Suprapubic skin (tissue), 4 donors: ENCODE measurements around the gene UBE2QL1. TPM values are rescaled to one million over a fixed set of nuclear protein-coding genes. Genes with fewer than 3 reads are reported as not detected.

Experiments used
- DNase-seq, 2 donors: peaks; one replicate each; pipeline ENCODE4 v3.0.0-alpha.2; 2019; ENCODE audit warnings: low spot score in 2 of 2
- H3K27ac ChIP-seq: fragments of 200-600 bp; sonication (generic); one replicate; pipeline ENCODE4 v1.5.1; 2019
- H3K27me3 ChIP-seq: fragments of 200-600 bp; sonication (generic); one replicate; pipeline ENCODE4 v1.5.1; 2019
- H3K36me3 ChIP-seq: fragments of 200-600 bp; sonication (generic); one replicate; pipeline ENCODE4 v1.5.1; 2019
- H3K4me1 ChIP-seq: fragments of 200-600 bp; sonication (generic); one replicate; pipeline ENCODE4 v1.5.1; 2019
- H3K4me3 ChIP-seq: fragments of 200-600 bp; sonication (generic); one replicate; pipeline ENCODE4 v1.5.1; 2019; ENCODE audit warnings: mild to moderate bottlenecking
- H3K9me3 ChIP-seq: fragments of 200-600 bp; sonication (generic); one replicate; pipeline ENCODE4 v1.5.1; 2019
- EP300 ChIP-seq: sonication (generic); formaldehyde crosslinking; IDR thresholded peaks from one replicate; pipeline ENCODE4 v1.6.1; 2017; ENCODE audit warnings: antibody characterized with exemption
- POLR2A ChIP-seq, 2 donors: fragments of 450-650 bp; IDR thresholded peaks; one replicate each; pipeline ENCODE4 v1.6.1; 2017; ENCODE audit warnings: antibody characterized with exemption in 2 of 2, mild to moderate bottlenecking in 2 of 2, moderate library complexity in 2 of 2
- POLR2AphosphoS5 ChIP-seq, 3 donors: sonication (generic); formaldehyde crosslinking; IDR thresholded peaks; one replicate each; pipeline ENCODE4 v1.6.1; 2017; ENCODE audit warnings: antibody characterized with exemption in 3 of 3
- WGBS: methylation state at CpG from one replicate; pipeline ENCODE4 v1.1.5; 2018; 5-methylcytosine and 5-hydroxymethylcytosine counted together
- total RNA-seq, 4 donors: library from RNA; depleted of rRNA; stranded (reverse); fragments of >200 nt; gene quantifications; one replicate each; pipeline ENCODE4 v1.1.0, GENCODE V29; 2016
- TF ChIP-seq, protein P1 (sequence below), 2 donors: fragments of 200-600 bp in 1 of 2; fragments of 450-650 bp in 1 of 2; sonication (generic) in 1 of 2; IDR thresholded peaks; one replicate each; pipeline ENCODE4 v1.5.1; 2016 to 2019; ENCODE audit warnings: antibody characterized with exemption in 2 of 2, mild to moderate bottlenecking in 1 of 2, moderate library complexity in 1 of 2

The UBE2QL1 gene
- total RNA-seq, 4 donors from 2014 or later, result 1.1 to 5.0 (median 3.2) TPM

DNA sequence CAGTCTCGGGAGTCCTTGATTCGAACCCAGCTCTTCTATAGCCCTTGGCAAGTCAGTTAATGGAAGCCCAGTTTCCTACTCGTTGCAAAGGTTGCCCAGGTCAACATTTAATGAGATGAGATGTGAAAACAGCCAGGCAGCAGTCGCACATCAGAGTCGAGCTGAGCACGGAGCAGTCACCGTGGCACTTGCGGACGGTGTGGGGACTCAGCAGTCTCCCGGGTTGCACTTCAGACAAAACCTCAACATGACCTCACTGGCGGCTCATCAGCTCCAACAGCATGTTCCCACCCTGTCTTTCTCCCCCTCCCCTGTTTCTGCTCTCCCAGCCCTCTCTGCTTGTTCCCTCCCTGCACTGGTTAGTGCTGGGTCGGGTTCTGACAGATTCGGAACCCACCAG lies 35.8 kb downstream of the UBE2QL1 start:
- TF ChIP-seq POLR2AphosphoS5 (IDR thresholded peaks at IDR 0.05) (no peak), POLR2A (IDR thresholded peaks at IDR 0.05) (no peak), EP300 (no peak)
- TF ChIP-seq, protein P1, sequence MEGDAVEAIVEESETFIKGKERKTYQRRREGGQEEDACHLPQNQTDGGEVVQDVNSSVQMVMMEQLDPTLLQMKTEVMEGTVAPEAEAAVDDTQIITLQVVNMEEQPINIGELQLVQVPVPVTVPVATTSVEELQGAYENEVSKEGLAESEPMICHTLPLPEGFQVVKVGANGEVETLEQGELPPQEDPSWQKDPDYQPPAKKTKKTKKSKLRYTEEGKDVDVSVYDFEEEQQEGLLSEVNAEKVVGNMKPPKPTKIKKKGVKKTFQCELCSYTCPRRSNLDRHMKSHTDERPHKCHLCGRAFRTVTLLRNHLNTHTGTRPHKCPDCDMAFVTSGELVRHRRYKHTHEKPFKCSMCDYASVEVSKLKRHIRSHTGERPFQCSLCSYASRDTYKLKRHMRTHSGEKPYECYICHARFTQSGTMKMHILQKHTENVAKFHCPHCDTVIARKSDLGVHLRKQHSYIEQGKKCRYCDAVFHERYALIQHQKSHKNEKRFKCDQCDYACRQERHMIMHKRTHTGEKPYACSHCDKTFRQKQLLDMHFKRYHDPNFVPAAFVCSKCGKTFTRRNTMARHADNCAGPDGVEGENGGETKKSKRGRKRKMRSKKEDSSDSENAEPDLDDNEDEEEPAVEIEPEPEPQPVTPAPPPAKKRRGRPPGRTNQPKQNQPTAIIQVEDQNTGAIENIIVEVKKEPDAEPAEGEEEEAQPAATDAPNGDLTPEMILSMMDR (IDR thresholded peaks at IDR 0.05), result no peak
- Histone ChIP-seq H3K36me3 (no peaks in the 10 kb centered on the region), H3K27ac (no peak overlapping the region), H3K4me3 (no peak overlapping the region), H3K9me3 (no peaks in the 10 kb centered on the region), H3K27me3 (peaks cover under 1% of the 10 kb centered on the region), H3K4me1 (no peaks in the 10 kb centered on the region)
- WGBS, result 77% methylated on average over 13 of the region's 13 CpGs
- DNase-seq, result no peak

DNA sequence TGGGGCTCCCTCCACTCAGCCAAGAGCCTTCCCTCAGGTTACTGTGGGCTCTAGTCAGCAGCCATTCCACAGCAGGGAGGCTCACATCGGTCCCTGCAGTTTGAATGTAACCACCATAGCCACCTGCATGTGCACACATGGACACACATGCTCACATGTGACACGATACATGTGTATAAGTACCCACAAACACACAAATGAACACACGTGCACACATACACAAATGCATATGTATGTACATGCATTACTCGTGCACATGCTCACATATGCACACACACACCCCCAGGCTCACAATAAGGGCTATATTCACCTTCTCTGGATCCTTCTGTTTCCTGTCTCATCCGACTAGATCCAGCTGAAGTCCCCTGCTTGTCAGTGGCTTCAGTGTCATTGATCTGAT lies 36.2 kb downstream of the UBE2QL1 start:
- TF ChIP-seq POLR2A (IDR thresholded peaks at IDR 0.05) (no peak), POLR2AphosphoS5 (IDR thresholded peaks at IDR 0.05) (no peak), EP300 (no peak)
- TF ChIP-seq, protein P1 (IDR thresholded peaks at IDR 0.05), result no peak
- no peak for DNase-seq
- Histone ChIP-seq H3K4me1 (no peaks in the 10 kb centered on the region), H3K36me3 (no peaks in the 10 kb centered on the region), H3K4me3 (no peak overlapping the region), H3K9me3 (no peaks in the 10 kb centered on the region), H3K27ac (no peak overlapping the region), H3K27me3 (peaks cover 3% of the 10 kb centered on the region)
- WGBS, result 57% methylated on average over 3 of the region's 5 CpGs

DNA sequence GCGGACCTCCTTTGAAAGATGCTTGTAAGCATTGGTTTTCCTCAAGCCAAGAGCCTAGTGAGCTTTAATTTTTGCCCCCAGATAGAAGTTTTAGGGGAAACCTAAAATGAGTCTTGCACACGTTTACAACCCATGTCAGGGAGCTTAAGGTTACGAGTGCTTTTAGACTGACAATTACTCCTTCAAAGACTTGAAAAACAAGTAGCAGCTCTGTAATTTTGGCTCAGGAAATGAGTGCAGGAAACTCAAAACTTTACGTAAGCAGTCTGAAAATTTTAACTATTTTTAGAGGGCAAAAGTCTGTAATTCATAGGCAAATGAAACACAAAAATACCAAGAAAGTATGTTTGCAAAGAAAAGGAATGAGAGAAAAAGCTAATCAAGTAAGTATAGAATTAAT lies 36.8 kb downstream of the UBE2QL1 start:
- no peak for TF ChIP-seq POLR2AphosphoS5 (IDR thresholded peaks at IDR 0.05)
- TF ChIP-seq EP300, result no peak
- TF ChIP-seq POLR2A (IDR thresholded peaks at IDR 0.05), result no peak
- TF ChIP-seq, protein P1 (IDR thresholded peaks at IDR 0.05), result no peak
- Histone ChIP-seq H3K36me3 (no peaks in the 10 kb centered on the region), H3K4me3 (no peak overlapping the region), H3K27ac (no peak overlapping the region), H3K4me1 (no peaks in the 10 kb centered on the region), H3K9me3 (no peaks in the 10 kb centered on the region), H3K27me3 (peaks cover 3% of the 10 kb centered on the region)
- DNase-seq, result no peak
- 54% methylated on average over 4 of the region's 4 CpGs for WGBS

DNA sequence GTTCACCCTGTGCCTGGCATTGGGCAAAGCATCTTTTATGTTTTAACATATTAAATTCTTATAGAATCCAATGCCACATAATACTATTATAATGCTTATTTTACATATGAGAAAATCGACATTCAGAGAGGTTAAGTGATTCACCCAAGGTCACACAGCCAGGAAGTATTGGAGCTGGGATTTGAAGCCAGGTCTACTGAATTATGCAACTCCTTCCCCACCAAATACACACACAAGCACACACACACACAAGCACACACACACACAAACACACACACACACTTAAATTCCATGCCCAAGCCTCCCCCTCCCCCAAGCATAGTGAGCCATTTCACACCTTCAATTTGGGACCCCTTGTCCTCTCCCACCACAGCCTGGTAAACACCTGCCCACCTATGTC lies 37.4 kb downstream of the UBE2QL1 start:
- Histone ChIP-seq H3K27ac (no peak overlapping the region), H3K4me1 (no peaks in the 10 kb centered on the region), H3K9me3 (no peaks in the 10 kb centered on the region), H3K4me3 (no peak overlapping the region), H3K36me3 (no peaks in the 10 kb centered on the region), H3K27me3 (peaks cover 3% of the 10 kb centered on the region)
- 88% methylated on average over 1 of the region's 1 CpG for WGBS
- DNase-seq, result no peak
- TF ChIP-seq, protein P1 (IDR thresholded peaks at IDR 0.05), result no peak
- TF ChIP-seq EP300, result no peak
- no peak for TF ChIP-seq POLR2A (IDR thresholded peaks at IDR 0.05)
- no peak for TF ChIP-seq POLR2AphosphoS5 (IDR thresholded peaks at IDR 0.05)

DNA sequence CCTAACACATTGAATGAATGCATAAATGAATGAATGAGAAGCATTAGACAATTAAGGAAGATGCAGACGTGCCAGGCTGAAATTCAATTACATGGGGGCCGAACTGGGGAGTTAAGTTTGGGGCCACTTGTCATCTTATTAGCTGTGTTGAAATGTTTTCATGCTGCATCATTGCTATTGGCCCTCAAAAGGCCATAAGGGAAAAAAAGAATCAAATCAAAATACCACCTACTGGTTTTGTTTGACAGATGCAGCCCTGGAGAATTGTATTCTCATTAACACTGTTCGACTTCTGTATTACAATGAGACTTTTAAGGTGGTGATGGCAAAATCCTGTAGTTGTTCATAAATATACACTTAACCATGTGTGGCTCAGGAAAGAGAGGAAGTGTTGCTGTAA lies 38.4 kb downstream of the UBE2QL1 start:
- H3K9me3 ChIP-seq, result no peaks in the 10 kb centered on the region
- 75% methylated on average over 3 of the region's 3 CpGs for WGBS
- peaks cover 3% of the 10 kb centered on the region for H3K27me3 ChIP-seq
- H3K4me1 ChIP-seq, result no peaks in the 10 kb centered on the region
- no peaks in the 10 kb centered on the region for H3K36me3 ChIP-seq
- H3K27ac ChIP-seq, result no peak overlapping the region
- TF ChIP-seq, protein P1 (IDR thresholded peaks at IDR 0.05), result no peak
- TF ChIP-seq POLR2AphosphoS5 (IDR thresholded peaks at IDR 0.05), result no peak
- no peak for TF ChIP-seq EP300
- no peak for TF ChIP-seq POLR2A (IDR thresholded peaks at IDR 0.05)
- DNase-seq, result no peak
- H3K4me3 ChIP-seq, result no peak overlapping the region
